ENCODE results near the gene PHLDA3. TPM values are rescaled to one million over a fixed set of nuclear protein-coding genes. Genes with fewer than 3 reads are reported as not detected.

The PHLDA3 gene
- total and polyA plus RNA-seq, 2 donors (not counting 1 experiment from before 2014, with no cell fraction given), result 26.5 to 141 TPM

DNA sequence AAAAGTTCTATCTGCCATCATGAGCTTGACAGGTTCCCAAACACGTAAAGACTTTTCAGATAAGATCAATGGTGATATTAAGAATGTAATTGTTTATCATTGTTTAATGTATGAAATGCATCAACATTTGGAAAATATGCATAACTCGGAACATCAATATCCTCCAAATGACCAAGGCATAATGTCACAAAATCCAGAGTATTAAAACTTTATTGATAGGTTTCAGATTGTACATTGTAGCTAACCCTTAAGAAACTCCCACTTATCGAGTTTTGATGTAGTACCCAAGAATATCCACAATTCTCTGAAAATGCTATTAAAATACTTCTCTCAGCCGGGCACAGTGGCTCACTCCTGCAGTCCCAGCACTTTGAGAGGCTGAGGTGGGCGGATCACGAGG, 35.4 kb downstream of the PHLDA3 start:
- no peaks in the 10 kb centered on the region for H3K9me3 ChIP-seq (ENCODE audit: control insufficient read depth, insufficient read depth, low read depth, low read length)
- no peaks in the 10 kb centered on the region for H3K79me2 ChIP-seq (ENCODE audit: control insufficient read depth, insufficient read depth, low read length)
- H4K20me1 ChIP-seq (ENCODE audit: control insufficient read depth, extremely low read depth, insufficient read depth, low read length), result no peaks in the 10 kb centered on the region
- H3K36me3 ChIP-seq (ENCODE audit: control insufficient read depth, insufficient read depth, low read length), result no peaks in the 10 kb centered on the region
- no peak for DNase-seq (ENCODE audit: low read depth in 2 of 2)
- H2AFZ ChIP-seq (ENCODE audit: low read length), result no peak overlapping the region
- no peak overlapping the region for H3K27ac ChIP-seq (ENCODE audit: insufficient read depth, low read length)
- no peak overlapping the region for H3K4me2 ChIP-seq (ENCODE audit: extremely low read depth, insufficient read depth, low read length)
- H3K27me3 ChIP-seq (ENCODE audit: control insufficient read depth, insufficient read depth, low read length), result peaks cover 11% of the 10 kb centered on the region
- TF ChIP-seq, protein P1, sequence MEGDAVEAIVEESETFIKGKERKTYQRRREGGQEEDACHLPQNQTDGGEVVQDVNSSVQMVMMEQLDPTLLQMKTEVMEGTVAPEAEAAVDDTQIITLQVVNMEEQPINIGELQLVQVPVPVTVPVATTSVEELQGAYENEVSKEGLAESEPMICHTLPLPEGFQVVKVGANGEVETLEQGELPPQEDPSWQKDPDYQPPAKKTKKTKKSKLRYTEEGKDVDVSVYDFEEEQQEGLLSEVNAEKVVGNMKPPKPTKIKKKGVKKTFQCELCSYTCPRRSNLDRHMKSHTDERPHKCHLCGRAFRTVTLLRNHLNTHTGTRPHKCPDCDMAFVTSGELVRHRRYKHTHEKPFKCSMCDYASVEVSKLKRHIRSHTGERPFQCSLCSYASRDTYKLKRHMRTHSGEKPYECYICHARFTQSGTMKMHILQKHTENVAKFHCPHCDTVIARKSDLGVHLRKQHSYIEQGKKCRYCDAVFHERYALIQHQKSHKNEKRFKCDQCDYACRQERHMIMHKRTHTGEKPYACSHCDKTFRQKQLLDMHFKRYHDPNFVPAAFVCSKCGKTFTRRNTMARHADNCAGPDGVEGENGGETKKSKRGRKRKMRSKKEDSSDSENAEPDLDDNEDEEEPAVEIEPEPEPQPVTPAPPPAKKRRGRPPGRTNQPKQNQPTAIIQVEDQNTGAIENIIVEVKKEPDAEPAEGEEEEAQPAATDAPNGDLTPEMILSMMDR (conservative IDR thresholded peaks at IDR 0.05 in 1 of 2, IDR thresholded peaks at IDR 0.05 in 1 of 2; ENCODE audit: low read depth in 1 of 2, low read length in 2 of 2), result no peak
- no peak for TF ChIP-seq EZH2 (IDR thresholded peaks at IDR 0.05; ENCODE audit: low read length, missing control alignments)
- H3K4me1 ChIP-seq (ENCODE audit: control insufficient read depth, extremely low read depth, insufficient read depth, low read length), result no peaks in the 10 kb centered on the region
- no peak overlapping the region for H3K4me3 ChIP-seq (replicated peaks in 1 of 4; ENCODE audit: control extremely low read depth in 1 of 4, insufficient read depth in 1 of 4, low read depth in 3 of 4, low read length in 4 of 4)
- no peak overlapping the region for H3K9ac ChIP-seq (ENCODE audit: insufficient read depth, low read length)

DNA sequence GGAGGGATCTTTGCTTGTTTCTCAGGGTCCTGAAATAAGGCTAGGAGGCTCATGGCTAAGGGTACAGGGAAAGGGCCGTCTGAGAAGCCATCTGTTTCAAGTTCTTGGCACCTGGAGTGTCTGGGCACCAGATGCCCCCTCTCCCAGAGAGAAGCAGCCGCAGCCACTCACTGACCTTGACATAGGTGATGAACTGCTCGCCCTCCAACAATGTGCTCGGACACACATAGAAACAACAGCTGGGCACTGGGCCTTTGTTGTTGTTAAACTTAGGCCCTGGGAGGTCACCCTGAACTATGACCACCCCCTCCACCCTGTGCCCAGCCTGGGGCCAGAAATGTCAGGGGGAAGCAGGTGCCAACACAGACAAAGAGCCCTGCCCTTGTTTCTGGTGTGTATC, 38.2 kb downstream of the PHLDA3 start:
- Histone ChIP-seq H4K20me1 (ENCODE audit: control insufficient read depth, extremely low read depth, insufficient read depth, low read length) (no peaks in the 10 kb centered on the region), H3K4me3 (replicated peaks in 1 of 4; ENCODE audit: control extremely low read depth in 1 of 4, insufficient read depth in 1 of 4, low read depth in 3 of 4, low read length in 4 of 4) (no peak overlapping the region), H3K9ac (ENCODE audit: insufficient read depth, low read length) (no peak overlapping the region), H3K36me3 (ENCODE audit: control insufficient read depth, insufficient read depth, low read length) (no peaks in the 10 kb centered on the region), H3K27ac (ENCODE audit: insufficient read depth, low read length) (no peak overlapping the region), H3K4me1 (ENCODE audit: control insufficient read depth, extremely low read depth, insufficient read depth, low read length) (no peaks in the 10 kb centered on the region), H3K9me3 (ENCODE audit: control insufficient read depth, insufficient read depth, low read depth, low read length) (no peaks in the 10 kb centered on the region), H3K27me3 (ENCODE audit: control insufficient read depth, insufficient read depth, low read length) (peaks cover 11% of the 10 kb centered on the region), H2AFZ (ENCODE audit: low read length) (no peak overlapping the region), H3K79me2 (ENCODE audit: control insufficient read depth, insufficient read depth, low read length) (no peaks in the 10 kb centered on the region), H3K4me2 (ENCODE audit: extremely low read depth, insufficient read depth, low read length) (no peak overlapping the region)
- no peak for DNase-seq (ENCODE audit: low read depth in 2 of 2)
- no peak for TF ChIP-seq EZH2 (IDR thresholded peaks at IDR 0.05; ENCODE audit: low read length, missing control alignments)
- TF ChIP-seq, protein P1 (conservative IDR thresholded peaks at IDR 0.05 in 1 of 2, IDR thresholded peaks at IDR 0.05 in 1 of 2; ENCODE audit: low read depth in 1 of 2, low read length in 2 of 2), result no peak

DNA sequence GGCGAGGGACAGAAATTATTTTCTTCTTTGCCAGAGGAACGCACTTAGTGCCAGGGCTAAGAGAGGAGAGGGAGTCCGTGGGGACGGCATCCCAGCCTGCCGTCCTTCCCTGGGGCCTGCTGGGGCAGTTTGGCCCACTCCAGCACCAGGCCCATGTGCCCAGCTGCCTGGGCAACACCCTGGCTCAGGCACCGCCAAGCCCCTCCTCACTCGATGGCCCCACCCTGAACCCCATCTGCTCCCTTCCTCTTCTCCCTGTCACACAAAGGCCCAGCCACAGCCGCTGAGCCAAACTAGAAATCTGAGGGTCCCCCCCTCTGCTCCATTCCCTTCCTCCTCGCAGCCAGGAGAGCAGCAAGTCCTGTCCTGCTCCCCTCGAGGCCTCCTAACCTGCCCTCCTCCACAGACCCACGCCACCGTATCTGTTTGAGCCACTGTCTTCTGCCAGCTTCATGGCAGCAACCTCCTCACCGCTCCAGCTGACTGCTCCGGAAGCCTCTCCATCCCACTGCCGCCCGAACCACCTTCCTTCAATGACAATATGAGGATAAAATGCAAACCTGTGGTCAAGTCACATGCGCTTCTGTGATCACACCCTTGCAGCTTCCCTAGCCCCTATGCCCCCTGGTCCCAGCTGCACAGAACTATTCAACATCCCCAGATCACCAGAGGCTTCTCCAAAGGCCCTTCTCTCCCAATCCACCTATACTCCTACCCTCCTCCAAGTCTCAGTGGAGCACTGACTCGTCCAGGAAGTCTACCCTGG, 39.1 kb downstream of the PHLDA3 start:
- Histone ChIP-seq H3K79me2 (ENCODE audit: control insufficient read depth, insufficient read depth, low read length) (no peaks in the 10 kb centered on the region), H3K27ac (ENCODE audit: insufficient read depth, low read length) (no peak overlapping the region), H3K27me3 (ENCODE audit: control insufficient read depth, insufficient read depth, low read length) (peaks cover 11% of the 10 kb centered on the region), H3K9me3 (ENCODE audit: control insufficient read depth, insufficient read depth, low read depth, low read length) (no peaks in the 10 kb centered on the region), H3K9ac (ENCODE audit: insufficient read depth, low read length) (no peak overlapping the region), H2AFZ (ENCODE audit: low read length) (no peak overlapping the region), H3K4me2 (ENCODE audit: extremely low read depth, insufficient read depth, low read length) (no peak overlapping the region), H4K20me1 (ENCODE audit: control insufficient read depth, extremely low read depth, insufficient read depth, low read length) (no peaks in the 10 kb centered on the region), H3K4me3 (replicated peaks in 1 of 4; ENCODE audit: control extremely low read depth in 1 of 4, insufficient read depth in 1 of 4, low read depth in 3 of 4, low read length in 4 of 4) (no peak overlapping the region), H3K4me1 (ENCODE audit: control insufficient read depth, extremely low read depth, insufficient read depth, low read length) (no peaks in the 10 kb centered on the region), H3K36me3 (ENCODE audit: control insufficient read depth, insufficient read depth, low read length) (no peaks in the 10 kb centered on the region)
- TF ChIP-seq EZH2 (IDR thresholded peaks at IDR 0.05; ENCODE audit: low read length, missing control alignments), result no peak
- TF ChIP-seq, protein P1 (conservative IDR thresholded peaks at IDR 0.05 in 1 of 2, IDR thresholded peaks at IDR 0.05 in 1 of 2; ENCODE audit: low read depth in 1 of 2, low read length in 2 of 2), result no peak
- DNase-seq (ENCODE audit: low read depth in 2 of 2), result no peak

All from fibroblast of lung (primary cell).